Left forelimb (tissue), 1 donor: ENCODE results near the gene DNAJC22.
"Not testable (repeated sequence)": the region's sequence is repeated elsewhere in the genome, so short reads cannot be mapped to it uniquely, and the experiment has no call there.

Source experiments
- DNase-seq: peaks from one replicate; pipeline ENCODE4 v3.0.0-alpha.2; 2018; ENCODE audit warnings: low spot score

Gene DNAJC22

DNA sequence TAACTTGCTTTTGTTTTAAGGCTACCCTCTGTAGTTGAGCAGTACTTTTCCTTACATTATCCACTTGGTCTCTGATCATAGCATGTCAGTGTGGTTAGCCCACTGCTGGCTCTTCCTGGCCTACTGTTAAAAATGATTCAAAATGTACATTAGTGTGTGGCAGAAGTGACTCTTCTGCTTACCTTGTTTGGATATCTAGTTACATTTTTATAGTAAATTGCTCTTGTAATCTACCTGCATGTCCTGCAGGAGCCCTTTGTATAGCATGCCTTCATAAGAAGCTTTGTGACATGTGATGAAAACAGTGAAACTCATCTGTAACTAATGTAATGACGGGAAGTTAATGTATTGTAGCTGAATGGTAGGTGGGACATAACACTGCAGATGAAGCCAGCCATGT lies 28.7 kb downstream of the DNAJC22 start:
- no peak for DNase-seq

DNA sequence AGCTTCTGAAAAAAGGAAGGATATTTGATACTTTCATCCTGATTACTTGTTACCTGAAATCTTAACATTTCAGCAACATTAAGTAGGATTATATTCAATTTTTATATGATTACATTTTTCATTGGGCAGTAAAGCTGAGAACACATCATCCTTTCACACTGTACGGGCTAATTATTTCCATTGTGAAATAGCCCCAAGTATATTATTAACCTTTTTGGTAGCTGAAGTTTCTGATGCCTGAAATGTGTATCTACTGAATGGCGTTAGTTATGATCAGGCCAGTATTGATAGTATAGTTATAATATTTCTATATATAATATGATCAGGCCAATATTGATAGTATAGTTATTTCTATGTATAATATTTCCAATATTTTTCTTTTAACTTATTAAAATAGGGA lies 30.7 kb downstream of the DNAJC22 start:
- DNase-seq, result no peak

DNA sequence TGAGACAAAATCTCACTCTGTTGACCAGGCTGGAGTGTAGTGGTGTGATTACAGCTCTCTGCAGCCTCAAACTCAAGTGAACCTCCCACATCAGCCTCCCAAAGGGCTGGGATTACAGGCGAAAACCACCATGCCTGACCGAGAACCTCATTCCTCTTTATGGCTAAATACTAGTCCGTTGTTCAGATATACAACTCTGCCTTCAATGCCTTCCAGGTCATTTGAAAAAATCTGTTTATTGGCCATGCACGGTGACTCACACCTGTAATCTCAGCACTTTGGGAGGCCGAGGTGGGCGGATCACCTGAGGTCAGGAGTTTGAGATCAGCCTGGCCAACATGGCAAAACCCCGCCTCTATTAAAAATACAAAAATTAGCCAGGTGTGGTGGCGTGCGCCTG lies 33.5 kb downstream of the DNAJC22 start:
- DNase-seq, result not testable (repeated sequence)

DNA sequence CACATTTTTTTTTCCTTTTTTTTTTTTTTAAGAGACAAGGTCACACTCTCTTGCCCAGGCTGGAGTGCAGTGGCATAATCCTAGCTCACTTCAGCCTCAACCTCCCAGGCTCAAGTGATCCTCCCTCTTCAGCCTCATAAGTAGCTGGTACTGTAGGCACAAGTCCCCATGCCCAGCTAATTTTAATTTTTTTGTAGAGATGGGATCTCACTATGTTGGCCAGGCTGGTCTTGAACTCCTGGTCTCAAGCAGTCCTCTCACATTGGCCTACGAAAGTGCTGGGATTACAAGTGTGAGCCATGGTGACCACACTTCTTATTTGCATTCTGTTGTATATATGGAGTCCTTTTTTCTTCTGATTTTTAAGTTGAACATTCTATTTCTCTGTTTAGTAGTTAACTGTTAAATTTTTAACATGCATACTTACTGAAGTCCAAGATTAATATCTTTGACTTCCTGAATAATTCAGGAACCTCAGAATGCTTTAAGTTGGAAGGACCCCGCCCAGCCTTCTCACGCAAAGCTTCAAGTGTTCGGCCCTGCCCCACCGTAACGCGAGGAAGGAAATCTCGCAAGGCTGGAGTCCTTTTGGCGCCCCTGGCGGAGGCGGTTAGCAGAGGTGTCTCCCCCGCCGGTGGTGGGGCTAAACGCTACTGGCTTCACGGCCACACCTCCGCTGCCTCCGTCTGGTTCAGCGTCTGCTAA lies 42.1 kb downstream of the DNAJC22 start:
- DNase-seq, result no peak

DNA sequence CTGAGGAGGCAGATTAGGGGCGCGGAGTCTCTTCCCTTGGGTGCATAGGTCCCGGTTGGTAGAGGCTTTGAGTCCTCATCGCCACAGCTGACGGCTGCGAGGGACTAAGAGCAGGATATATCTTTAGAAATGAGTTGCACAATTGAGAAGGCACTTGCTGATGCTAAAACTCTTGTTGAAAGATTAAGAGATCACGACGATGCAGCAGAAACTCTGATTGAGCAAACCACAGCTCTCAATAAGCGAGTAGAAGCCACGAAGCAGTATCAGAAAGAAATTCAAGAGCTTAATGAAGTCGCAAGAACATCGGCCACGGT lies 42.7 kb downstream of the DNAJC22 start:
- DNase-seq, result no peak

DNA sequence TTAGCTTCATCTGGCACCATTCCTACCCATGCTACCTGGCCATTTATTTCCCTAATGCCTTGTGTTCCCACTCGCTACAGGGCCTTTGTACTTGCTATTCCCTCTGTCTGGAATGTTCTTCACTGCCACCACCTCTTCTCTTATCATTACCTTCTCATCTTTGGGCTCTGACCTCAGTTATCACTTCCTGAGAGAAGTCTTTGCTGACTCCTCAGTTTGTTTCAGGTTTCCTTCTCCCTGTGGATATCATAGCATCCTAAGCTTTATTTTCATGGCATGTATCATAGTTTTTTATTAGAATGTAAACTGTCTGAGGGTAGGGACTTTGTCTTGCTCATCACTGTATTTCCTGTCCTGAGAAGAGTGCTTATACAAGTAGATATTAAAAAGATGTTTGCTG lies 50.3 kb downstream of the DNAJC22 start:
- DNase-seq, result no peak

DNA sequence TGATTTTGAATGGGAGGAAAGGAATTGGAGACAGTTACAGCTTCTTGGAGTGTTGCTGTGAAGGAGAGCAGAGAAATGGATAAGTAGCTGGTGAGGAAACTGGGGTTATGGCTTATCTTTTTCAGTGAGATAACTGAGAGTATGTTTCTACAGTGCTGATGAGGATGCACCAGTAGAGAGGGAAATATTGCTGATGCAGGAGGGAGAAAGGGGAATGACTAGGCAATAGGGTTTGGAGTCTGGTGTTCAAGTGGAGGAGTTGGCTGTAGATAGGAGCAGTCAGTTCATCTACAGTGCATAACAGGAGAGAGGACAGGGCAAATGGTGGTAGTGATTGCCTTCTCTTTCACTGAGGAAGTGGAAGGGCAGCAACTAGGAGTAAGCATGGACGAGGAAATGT lies 53.6 kb downstream of the DNAJC22 start:
- DNase-seq, result no peak
